Placental pericyte (primary cell): ENCODE results near the gene NPY1R. TPM values are rescaled to one million over a fixed set of nuclear protein-coding genes. Genes with fewer than 3 reads are reported as not detected.

ENCODE experiments used
- total RNA-seq: library from RNA; depleted of rRNA; stranded (reverse); fragments of >200 nt; gene quantifications from 2 replicates; pipeline ENCODE4 v1.2.3, GENCODE V29; 2012

Gene NPY1R
- total RNA-seq, result 0.43 and 5.3 TPM in 2 replicates

DNA sequence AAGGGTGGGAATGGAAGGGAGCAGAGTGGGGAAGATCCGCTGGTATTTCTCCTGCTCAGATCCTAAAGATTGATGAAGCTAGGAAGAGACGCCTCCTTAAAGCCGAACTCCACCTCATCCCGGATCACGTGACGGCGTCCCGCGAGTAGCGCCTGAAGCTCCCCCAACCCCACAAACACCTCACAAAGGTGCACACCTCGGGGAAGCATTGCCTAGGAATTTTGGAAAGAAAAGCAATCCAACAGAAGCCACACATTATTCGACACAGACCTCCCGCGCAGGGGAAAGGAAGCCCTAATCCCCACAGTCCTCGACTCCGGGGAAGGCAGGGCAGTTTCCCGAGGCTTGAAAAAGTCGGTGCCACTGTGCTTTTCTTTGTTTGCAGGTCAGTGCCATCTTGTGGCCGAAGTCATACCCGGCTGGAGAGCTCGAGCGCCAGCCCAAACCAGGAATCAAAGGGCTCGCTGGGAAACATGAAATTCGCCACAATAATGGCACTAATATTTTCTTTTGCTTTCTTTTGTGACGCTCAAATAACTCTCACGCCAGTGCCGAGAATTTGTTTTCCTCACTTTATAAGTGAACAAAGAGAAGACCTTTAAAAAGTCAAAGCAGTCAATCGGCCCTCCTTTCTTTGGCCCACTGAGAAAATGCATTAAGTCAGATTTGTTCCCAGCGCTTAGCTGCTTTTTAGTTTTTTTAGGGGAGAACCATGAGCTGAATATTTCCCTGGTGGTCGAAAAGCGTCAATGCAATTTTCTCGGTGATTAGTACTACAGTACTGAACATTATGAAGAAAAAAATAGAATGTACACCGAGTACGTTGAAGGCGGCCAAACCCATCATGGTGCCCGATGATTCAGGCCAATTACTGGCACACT, at the start of gene NPY1R:
TSS of gene NPY1R (minus strand) at position 71 of the 881 bp plus-strand sequence. CDS start 6,042 bp downstream, outside the sequence.

DNA sequence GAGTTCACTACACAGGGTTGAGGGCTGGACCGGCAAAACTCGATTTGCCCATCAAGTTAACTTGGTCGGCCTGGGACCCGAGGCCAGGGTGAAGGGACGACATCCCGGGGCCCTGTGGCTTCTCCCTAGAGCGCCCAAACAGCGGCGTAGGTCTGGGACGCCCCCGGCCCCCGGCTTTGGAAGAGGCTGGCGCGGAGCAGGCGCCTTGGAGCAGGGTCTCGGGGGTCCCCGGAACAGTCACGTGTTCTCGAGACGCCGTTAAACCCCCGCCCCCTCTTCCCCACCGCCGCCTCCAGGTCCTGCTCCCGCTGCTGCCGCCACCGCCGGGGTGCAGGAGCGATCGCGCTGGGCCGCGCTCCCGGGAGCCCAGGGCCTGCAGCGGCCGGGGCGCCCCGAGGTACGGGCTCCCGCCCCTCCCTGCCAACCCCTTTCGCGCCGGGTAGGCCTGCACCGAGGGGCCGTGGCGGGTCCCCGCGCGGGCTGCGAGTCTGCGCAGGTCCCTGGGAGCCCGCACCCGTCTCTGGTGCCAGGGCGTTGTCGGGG, 11.3 kb upstream of the NPY1R start, which contains the start of gene NPY5R:
TSS of gene NPY5R (plus strand) at position 289 of the 543 bp plus-strand sequence. CDS start 6,382 bp downstream, outside the sequence.

Other genes starting within 250 kb of the NPY1R start
- 9.8 and 15.5 TPM in 2 replicates for gene NAF1, start 165.7 kb downstream of the NPY1R start, total RNA-seq
- gene NPY5R, start 11.3 kb upstream of the NPY1R start, total RNA-seq, result 0.22 TPM in 1 of 2 replicates, not detected in the other
- not detected in 2 replicates for gene TKTL2, start 141.2 kb upstream of the NPY1R start, total RNA-seq
- gene TMA16, start 162.1 kb upstream of the NPY1R start, total RNA-seq, result 28.9 and 38.9 TPM in 2 replicates